Keratinocyte (primary cell): Measurements from ENCODE around the gene NDUFS1.

Source experiments
- CTCF ChIP-seq, 3 experiments: IDR thresholded peaks in 1 of 3; conservative IDR thresholded peaks in 1 of 3; optimal IDR thresholded peaks in 1 of 3; 2 replicates in 2 of 3; 3 replicates in 1 of 3; pipeline versions ENCODE3 to v1.5.1; 2011; ENCODE audit warnings: low read length in 3 of 3, mild to moderate bottlenecking in 3 of 3, moderate library complexity in 2 of 3, control low read depth in 1 of 3, inconsistent platforms in 1 of 3; ENCODE audit not compliant: insufficient read depth in 2 of 3; ENCODE audit errors: extremely low read depth in 1 of 3
- EZH2 ChIP-seq: IDR thresholded peaks from one replicate; pipeline ENCODE4 v1.6.1; 2012; ENCODE audit warnings: inconsistent platforms, mild to moderate bottlenecking, low read length, moderate library complexity

GRCh38 chr2:206115026-206115578 lies 44.1 kb downstream of the NDUFS1 start:
- no peak for TF ChIP-seq CTCF (optimal IDR thresholded peaks at IDR 0.05 in 1 of 3, IDR thresholded peaks at IDR 0.05 in 1 of 3, conservative IDR thresholded peaks at IDR 0.05 in 1 of 3; ENCODE audit: extremely low read depth in 1 of 3, insufficient read depth in 2 of 3, low read length in 3 of 3)
- no peak for TF ChIP-seq EZH2
